HEK293 (cell line): ENCODE results near the gene METRNL.
"Not testable (repeated sequence)": the region's sequence is repeated elsewhere in the genome, so short reads cannot be mapped to it uniquely, and the experiment has no call there.

Experiments
- CTCF ChIA-PET: fragments of 350-600 bp; formaldehyde crosslinking; extraction: SDS; loops from one replicate; lab custom pipeline; 2021; ENCODE audit warnings: antibody characterized with exemption; lab: Yijun Ruan, JAX
- POLR2A ChIA-PET: fragments of 300-600 bp; formaldehyde crosslinking; extraction: SDS; loops from one replicate; lab custom pipeline; 2020; ENCODE audit warnings: antibody characterized with exemption, inconsistent platforms; lab: Yijun Ruan, JAX
- H3K27ac ChIP-seq: fragments of 200-500 bp; sonication (Bioruptor generic); 2 replicates; pipeline ENCODE4 v1.5.1; 2014; ENCODE audit warnings: low read depth, low read length, control low read depth, inconsistent platforms; ENCODE audit errors: extremely low read depth
- H3K36me3 ChIP-seq, 2 experiments: fragments of 200-500 bp in 1 of 2; sonication (Bioruptor generic) in 1 of 2; 1 replicate in 1 of 2; 2 replicates in 1 of 2; pipeline ENCODE4 v1.5.1; 2014 to 2017; ENCODE audit warnings: inconsistent platforms in 2 of 2, low read length in 2 of 2; ENCODE audit not compliant: control insufficient read depth in 2 of 2, insufficient read depth in 1 of 2
- H3K4me1 ChIP-seq: fragments of 200-500 bp; sonication (Bioruptor generic); 2 replicates; pipeline ENCODE4 v1.5.1; 2014; ENCODE audit warnings: mild to moderate bottlenecking, low read length, inconsistent platforms; ENCODE audit not compliant: control insufficient read depth, insufficient read depth
- H3K4me3 ChIP-seq: 2 replicates; pipeline ENCODE4 v1.5.1; 2011; ENCODE audit warnings: low read depth, mild to moderate bottlenecking, control low read depth, low read length, moderate library complexity
- H3K9me3 ChIP-seq: fragments of 200-500 bp; sonication (Bioruptor generic); 2 replicates; pipeline ENCODE4 v1.5.1; 2014; ENCODE audit warnings: low read depth, low read length, inconsistent platforms; ENCODE audit not compliant: control insufficient read depth, insufficient read depth
- GLI4 ChIP-seq: fragments of 450-650 bp; formaldehyde crosslinking; IDR thresholded peaks from 2 replicates; pipeline ENCODE4 v1.5.1; 2016; ENCODE audit warnings: missing biosample characterization, missing genetic modification characterization
- KLF10 ChIP-seq: fragments of 450-650 bp; IDR thresholded peaks from 2 replicates; pipeline ENCODE4 v1.5.1; 2018; ENCODE audit warnings: missing biosample characterization, mild to moderate bottlenecking, missing genetic modification characterization
- MZF1 ChIP-seq: fragments of 450-650 bp; formaldehyde crosslinking; IDR thresholded peaks from 2 replicates; pipeline ENCODE4 v1.5.1; 2017; ENCODE audit warnings: missing biosample characterization, missing genetic modification characterization, borderline replicate concordance
- OSR2 ChIP-seq: fragments of 450-650 bp; formaldehyde crosslinking; IDR thresholded peaks from 2 replicates; pipeline ENCODE4 v1.5.1; 2016; ENCODE audit warnings: missing biosample characterization, missing genetic modification characterization
- ZBTB1 ChIP-seq: fragments of 450-650 bp; formaldehyde crosslinking; IDR thresholded peaks from 2 replicates; pipeline ENCODE4 v1.5.1; 2016; ENCODE audit warnings: missing biosample characterization, missing genetic modification characterization
- ZEB2 ChIP-seq: fragments of 450-650 bp; formaldehyde crosslinking; IDR thresholded peaks from 2 replicates; pipeline ENCODE4 v1.5.1; 2016; ENCODE audit warnings: missing biosample characterization, missing genetic modification characterization
- ZIC2 ChIP-seq: fragments of 450-650 bp; formaldehyde crosslinking; IDR thresholded peaks from 2 replicates; pipeline ENCODE4 v1.5.1; 2016; ENCODE audit warnings: missing biosample characterization, missing genetic modification characterization
- ZNF600 ChIP-seq: fragments of 450-650 bp; formaldehyde crosslinking; IDR thresholded peaks from 2 replicates; pipeline ENCODE4 v1.5.1; 2016; ENCODE audit warnings: missing biosample characterization, missing genetic modification characterization
- ZNF629 ChIP-seq: fragments of 450-650 bp; formaldehyde crosslinking; IDR thresholded peaks from 2 replicates; pipeline ENCODE4 v1.5.1; 2017; ENCODE audit warnings: missing biosample characterization, missing genetic modification characterization
- ZNF707 ChIP-seq: fragments of 450-650 bp; formaldehyde crosslinking; IDR thresholded peaks from 2 replicates; pipeline ENCODE4 v1.5.1; 2016; ENCODE audit warnings: missing biosample characterization, missing genetic modification characterization
- ZNF785 ChIP-seq: fragments of 450-650 bp; formaldehyde crosslinking; IDR thresholded peaks from 2 replicates; pipeline ENCODE4 v1.5.1; 2016; ENCODE audit warnings: missing biosample characterization, missing genetic modification characterization
- ZSCAN16 ChIP-seq: fragments of 450-650 bp; formaldehyde crosslinking; IDR thresholded peaks from 2 replicates; pipeline ENCODE4 v1.5.1; 2016; ENCODE audit warnings: missing biosample characterization, missing genetic modification characterization
- TF ChIP-seq, protein P1 (sequence below): fragments of 450-650 bp; formaldehyde crosslinking; IDR thresholded peaks from 2 replicates; pipeline ENCODE4 v1.5.1; 2016; ENCODE audit warnings: missing biosample characterization, missing genetic modification characterization, borderline replicate concordance
- TF ChIP-seq, protein P2 (sequence below): fragments of 450-650 bp; formaldehyde crosslinking; IDR thresholded peaks from 2 replicates; pipeline ENCODE4 v1.5.1; 2016; ENCODE audit warnings: missing biosample characterization, missing genetic modification characterization
- TF ChIP-seq, protein P3 (sequence below): fragments of 450-650 bp; formaldehyde crosslinking; IDR thresholded peaks from 2 replicates; pipeline ENCODE4 v1.5.1; 2016; ENCODE audit warnings: missing biosample characterization, missing genetic modification characterization
- TF ChIP-seq, protein P4 (sequence below): fragments of 450-650 bp; formaldehyde crosslinking; IDR thresholded peaks from 2 replicates; pipeline ENCODE4 v1.5.1; 2017; ENCODE audit warnings: missing biosample characterization, missing genetic modification characterization
- TF ChIP-seq, protein P5 (sequence below): fragments of 450-650 bp; formaldehyde crosslinking; IDR thresholded peaks from 2 replicates; pipeline ENCODE4 v1.5.1; 2016; ENCODE audit warnings: missing biosample characterization, missing genetic modification characterization

Gene METRNL

DNA sequence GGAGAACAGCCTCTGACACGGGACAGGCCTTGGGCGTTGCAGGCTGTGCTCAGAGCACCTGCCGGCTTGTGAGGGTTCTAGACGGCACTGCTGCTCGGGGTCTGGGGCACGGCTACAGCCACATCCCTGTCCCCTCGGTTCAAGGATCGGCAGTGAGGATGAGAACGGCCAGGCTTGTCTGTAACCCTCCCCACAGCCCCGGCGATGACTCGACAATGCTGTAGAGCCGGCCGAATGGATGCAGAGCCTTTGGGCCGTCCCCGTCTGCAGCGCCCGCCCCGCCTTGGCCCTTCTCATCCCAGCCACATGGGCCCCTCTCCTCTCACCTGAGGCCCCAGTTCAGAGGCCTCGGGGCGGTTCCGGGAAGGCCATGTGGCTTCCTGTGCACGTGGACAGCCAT lies 49.0 kb upstream of the METRNL start (continued):
- TF ChIP-seq, protein P1, sequence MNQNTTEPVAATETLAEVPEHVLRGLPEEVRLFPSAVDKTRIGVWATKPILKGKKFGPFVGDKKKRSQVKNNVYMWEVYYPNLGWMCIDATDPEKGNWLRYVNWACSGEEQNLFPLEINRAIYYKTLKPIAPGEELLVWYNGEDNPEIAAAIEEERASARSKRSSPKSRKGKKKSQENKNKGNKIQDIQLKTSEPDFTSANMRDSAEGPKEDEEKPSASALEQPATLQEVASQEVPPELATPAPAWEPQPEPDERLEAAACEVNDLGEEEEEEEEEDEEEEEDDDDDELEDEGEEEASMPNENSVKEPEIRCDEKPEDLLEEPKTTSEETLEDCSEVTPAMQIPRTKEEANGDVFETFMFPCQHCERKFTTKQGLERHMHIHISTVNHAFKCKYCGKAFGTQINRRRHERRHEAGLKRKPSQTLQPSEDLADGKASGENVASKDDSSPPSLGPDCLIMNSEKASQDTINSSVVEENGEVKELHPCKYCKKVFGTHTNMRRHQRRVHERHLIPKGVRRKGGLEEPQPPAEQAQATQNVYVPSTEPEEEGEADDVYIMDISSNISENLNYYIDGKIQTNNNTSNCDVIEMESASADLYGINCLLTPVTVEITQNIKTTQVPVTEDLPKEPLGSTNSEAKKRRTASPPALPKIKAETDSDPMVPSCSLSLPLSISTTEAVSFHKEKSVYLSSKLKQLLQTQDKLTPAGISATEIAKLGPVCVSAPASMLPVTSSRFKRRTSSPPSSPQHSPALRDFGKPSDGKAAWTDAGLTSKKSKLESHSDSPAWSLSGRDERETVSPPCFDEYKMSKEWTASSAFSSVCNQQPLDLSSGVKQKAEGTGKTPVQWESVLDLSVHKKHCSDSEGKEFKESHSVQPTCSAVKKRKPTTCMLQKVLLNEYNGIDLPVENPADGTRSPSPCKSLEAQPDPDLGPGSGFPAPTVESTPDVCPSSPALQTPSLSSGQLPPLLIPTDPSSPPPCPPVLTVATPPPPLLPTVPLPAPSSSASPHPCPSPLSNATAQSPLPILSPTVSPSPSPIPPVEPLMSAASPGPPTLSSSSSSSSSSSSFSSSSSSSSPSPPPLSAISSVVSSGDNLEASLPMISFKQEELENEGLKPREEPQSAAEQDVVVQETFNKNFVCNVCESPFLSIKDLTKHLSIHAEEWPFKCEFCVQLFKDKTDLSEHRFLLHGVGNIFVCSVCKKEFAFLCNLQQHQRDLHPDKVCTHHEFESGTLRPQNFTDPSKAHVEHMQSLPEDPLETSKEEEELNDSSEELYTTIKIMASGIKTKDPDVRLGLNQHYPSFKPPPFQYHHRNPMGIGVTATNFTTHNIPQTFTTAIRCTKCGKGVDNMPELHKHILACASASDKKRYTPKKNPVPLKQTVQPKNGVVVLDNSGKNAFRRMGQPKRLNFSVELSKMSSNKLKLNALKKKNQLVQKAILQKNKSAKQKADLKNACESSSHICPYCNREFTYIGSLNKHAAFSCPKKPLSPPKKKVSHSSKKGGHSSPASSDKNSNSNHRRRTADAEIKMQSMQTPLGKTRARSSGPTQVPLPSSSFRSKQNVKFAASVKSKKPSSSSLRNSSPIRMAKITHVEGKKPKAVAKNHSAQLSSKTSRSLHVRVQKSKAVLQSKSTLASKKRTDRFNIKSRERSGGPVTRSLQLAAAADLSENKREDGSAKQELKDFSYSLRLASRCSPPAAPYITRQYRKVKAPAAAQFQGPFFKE (tag by site-specific recombination), result no peak

DNA sequence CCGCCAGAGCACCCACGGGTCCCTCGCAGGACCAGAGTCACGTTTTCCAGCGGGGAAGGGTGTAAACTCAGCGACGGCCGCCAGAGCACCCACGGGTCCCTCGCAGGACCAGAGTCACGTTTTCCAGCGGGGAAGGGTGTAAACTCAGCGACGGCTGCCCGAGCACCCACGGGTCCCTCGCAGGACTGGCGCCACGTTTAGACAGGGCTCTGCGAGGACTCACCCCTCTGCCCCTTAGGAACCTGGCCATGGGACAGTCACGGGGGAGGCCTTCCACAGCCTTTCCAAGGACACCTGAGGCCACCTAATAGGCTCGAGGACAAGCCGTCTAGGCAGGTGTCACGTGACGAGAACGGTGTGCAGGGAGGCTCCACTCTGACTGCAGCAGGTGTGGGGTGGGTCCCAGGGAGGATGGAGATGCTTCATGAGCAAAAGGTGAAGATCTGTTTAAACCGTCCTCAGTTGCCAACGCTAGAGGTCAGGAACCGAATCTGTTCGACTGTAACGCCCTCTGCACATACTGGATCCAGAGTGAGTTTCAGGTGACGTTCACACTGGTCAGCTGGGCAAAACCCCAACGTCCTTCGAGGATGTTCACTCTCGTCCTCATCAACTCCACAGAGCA lies 48.0 kb upstream of the METRNL start:
- ChIA-PET POLR2A (interaction anchor here (0.6 kb wide), 1 partner anchor 58 kb away, joined by 4 read pairs; no protein-coding TSS in a partner anchor), CTCF (no interaction called here)
- no peaks in the 10 kb centered on the region for H3K4me1 ChIP-seq
- H3K4me3 ChIP-seq, result no peak overlapping the region
- H3K27ac ChIP-seq, result no peak overlapping the region
- H3K36me3 ChIP-seq, result peaks cover 0 to 6% of the 10 kb centered on the region in 2 experiments; a peak in 1 of 3 replicates
- no peak for TF ChIP-seq ZNF785 (tag by site-specific recombination)
- no peak for TF ChIP-seq ZNF629 (tag by site-specific recombination)
- TF ChIP-seq, protein P2, sequence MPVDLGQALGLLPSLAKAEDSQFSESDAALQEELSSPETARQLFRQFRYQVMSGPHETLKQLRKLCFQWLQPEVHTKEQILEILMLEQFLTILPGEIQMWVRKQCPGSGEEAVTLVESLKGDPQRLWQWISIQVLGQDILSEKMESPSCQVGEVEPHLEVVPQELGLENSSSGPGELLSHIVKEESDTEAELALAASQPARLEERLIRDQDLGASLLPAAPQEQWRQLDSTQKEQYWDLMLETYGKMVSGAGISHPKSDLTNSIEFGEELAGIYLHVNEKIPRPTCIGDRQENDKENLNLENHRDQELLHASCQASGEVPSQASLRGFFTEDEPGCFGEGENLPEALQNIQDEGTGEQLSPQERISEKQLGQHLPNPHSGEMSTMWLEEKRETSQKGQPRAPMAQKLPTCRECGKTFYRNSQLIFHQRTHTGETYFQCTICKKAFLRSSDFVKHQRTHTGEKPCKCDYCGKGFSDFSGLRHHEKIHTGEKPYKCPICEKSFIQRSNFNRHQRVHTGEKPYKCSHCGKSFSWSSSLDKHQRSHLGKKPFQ, result no peak
- TF ChIP-seq MZF1 (tag by site-specific recombination), result no peak
- TF ChIP-seq OSR2 (tag by site-specific recombination), result no peak
- TF ChIP-seq, protein P3, sequence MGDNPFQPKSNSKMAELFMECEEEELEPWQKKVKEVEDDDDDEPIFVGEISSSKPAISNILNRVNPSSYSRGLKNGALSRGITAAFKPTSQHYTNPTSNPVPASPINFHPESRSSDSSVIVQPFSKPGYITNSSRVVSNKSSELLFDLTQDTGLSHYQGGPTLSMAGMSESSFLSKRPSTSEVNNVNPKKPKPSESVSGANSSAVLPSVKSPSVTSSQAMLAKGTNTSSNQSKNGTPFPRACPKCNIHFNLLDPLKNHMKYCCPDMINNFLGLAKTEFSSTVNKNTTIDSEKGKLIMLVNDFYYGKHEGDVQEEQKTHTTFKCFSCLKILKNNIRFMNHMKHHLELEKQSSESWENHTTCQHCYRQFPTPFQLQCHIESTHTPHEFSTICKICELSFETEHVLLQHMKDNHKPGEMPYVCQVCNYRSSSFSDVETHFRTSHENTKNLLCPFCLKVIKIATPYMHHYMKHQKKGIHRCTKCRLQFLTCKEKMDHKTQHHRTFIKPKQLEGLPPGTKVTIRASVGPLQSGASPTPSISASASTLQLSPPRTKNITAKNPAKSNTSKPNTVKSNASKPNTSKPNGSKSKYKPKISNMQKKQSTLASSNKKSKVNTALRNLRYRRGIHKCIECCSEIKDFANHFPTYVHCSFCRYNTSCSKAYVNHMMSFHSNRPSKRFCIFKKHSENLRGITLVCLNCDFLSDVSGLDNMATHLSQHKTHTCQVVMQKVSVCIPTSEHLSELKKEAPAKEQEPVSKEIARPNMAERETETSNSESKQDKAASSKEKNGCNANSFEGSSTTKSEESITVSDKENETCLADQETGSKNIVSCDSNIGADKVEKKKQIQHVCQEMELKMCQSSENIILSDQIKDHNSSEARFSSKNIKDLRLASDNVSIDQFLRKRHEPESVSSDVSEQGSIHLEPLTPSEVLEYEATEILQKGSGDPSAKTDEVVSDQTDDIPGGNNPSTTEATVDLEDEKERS (tag by site-specific recombination), result no peak
- TF ChIP-seq GLI4, result no peak
- TF ChIP-seq ZNF600, result no peak
- TF ChIP-seq, protein P4, sequence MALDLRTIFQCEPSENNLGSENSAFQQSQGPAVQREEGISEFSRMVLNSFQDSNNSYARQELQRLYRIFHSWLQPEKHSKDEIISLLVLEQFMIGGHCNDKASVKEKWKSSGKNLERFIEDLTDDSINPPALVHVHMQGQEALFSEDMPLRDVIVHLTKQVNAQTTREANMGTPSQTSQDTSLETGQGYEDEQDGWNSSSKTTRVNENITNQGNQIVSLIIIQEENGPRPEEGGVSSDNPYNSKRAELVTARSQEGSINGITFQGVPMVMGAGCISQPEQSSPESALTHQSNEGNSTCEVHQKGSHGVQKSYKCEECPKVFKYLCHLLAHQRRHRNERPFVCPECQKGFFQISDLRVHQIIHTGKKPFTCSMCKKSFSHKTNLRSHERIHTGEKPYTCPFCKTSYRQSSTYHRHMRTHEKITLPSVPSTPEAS (tag by site-specific recombination), result no peak
- TF ChIP-seq ZBTB1 (tag by site-specific recombination), result no peak
- no peak for TF ChIP-seq ZEB2 (tag by site-specific recombination)
- TF ChIP-seq, protein P5, sequence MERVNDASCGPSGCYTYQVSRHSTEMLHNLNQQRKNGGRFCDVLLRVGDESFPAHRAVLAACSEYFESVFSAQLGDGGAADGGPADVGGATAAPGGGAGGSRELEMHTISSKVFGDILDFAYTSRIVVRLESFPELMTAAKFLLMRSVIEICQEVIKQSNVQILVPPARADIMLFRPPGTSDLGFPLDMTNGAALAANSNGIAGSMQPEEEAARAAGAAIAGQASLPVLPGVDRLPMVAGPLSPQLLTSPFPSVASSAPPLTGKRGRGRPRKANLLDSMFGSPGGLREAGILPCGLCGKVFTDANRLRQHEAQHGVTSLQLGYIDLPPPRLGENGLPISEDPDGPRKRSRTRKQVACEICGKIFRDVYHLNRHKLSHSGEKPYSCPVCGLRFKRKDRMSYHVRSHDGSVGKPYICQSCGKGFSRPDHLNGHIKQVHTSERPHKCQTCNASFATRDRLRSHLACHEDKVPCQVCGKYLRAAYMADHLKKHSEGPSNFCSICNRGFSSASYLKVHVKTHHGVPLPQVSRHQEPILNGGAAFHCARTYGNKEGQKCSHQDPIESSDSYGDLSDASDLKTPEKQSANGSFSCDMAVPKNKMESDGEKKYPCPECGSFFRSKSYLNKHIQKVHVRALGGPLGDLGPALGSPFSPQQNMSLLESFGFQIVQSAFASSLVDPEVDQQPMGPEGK, result no peak
- TF ChIP-seq KLF10 (tag by site-specific recombination), result no peak
- TF ChIP-seq ZIC2, result no peak
- no peak for TF ChIP-seq ZSCAN16
- TF ChIP-seq ZNF707, result no peak
- no peaks in the 10 kb centered on the region for H3K9me3 ChIP-seq

DNA sequence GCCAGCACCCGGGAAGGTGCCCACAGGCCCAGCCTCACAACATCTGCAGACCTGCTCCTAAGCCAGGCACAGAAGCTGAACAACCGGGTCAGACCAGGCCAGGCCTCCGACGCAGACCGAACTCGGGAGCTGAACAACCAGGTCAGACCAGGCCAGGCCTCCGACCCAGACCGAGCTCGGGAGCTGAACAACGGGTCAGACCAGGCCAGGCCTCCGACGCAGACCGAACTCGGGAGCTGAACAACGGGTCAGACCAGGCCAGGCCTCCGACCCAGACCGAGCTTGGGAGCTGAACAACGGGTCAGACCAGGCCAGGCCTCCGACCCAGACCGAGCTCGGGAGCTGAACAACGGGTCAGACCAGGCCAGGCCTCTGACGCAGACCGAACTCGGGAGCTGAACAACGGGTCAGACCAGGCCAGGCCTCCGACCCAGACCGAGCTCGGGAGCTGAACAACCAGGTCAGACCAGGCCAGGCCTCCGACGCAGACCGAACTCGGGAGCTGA lies 47.4 kb upstream of the METRNL start:
- CTCF ChIA-PET, result interaction anchor here (0.7 kb wide), 1 partner anchor 240 kb away, joined by 5 read pairs; no protein-coding TSS in a partner anchor
- POLR2A ChIA-PET, result interaction anchor here (0.6 kb wide), 1 partner anchor 90 kb away, joined by 3 read pairs; no protein-coding TSS in a partner anchor
- H3K4me3 ChIP-seq, H3K27ac ChIP-seq, H3K9me3 ChIP-seq, H3K4me1 ChIP-seq: not testable (repeated sequence)
- peaks cover 0 to 11% of the 10 kb centered on the region in 2 experiments; a peak in 1 of 3 replicates for H3K36me3 ChIP-seq
